GM21737 (cell line): Measurements from ENCODE around the gene AASDH.
"Not testable (repeated sequence)": the region's sequence is repeated elsewhere in the genome, so short reads cannot be mapped to it uniquely, and the experiment has no call there.

Experiments
- ATAC-seq: cut with Tn5 transposase; IDR thresholded peaks from one replicate; pipeline ENCODE4 v1.9.1; 2021; ENCODE audit warnings: mild to moderate bottlenecking, moderate library complexity; ENCODE audit not compliant: unreplicated experiment

AASDH gene

GRCh38 chr4:56405016-56405415 is 17.7 kb upstream of the AASDH start:
- no peak for ATAC-seq

- no peak for ATAC-seq
These were observed 13.3 kb upstream of the AASDH start for GRCh38 chr4:56400560-56400959.

GRCh38 chr4:56391270-56391669 is 4.0 kb upstream of the AASDH start:
- ATAC-seq = no peak

GRCh38 chr4:56389558-56389957 is 2.3 kb upstream of the AASDH start:
- ATAC-seq = no peak

- ATAC-seq = no peak
These were observed 1.0 kb upstream of the AASDH start for GRCh38 chr4:56388306-56388705.

GRCh38 chr4:56386091-56386490 is 1.2 kb downstream of the AASDH start:
- ATAC-seq = no peak

GRCh38 chr4:56375458-56375857 is 11.8 kb downstream of the AASDH start:
- ATAC-seq = no peak

GRCh38 chr4:56374956-56375355 is 12.3 kb downstream of the AASDH start:
- no peak for ATAC-seq

GRCh38 chr4:56372774-56373173 is 14.5 kb downstream of the AASDH start:
- ATAC-seq = no peak

GRCh38 chr4:56371426-56372220 is 15.7 kb downstream of the AASDH start:
- ATAC-seq = no peak

GRCh38 chr4:56370377-56370776 is 16.9 kb downstream of the AASDH start:
- no peak for ATAC-seq

GRCh38 chr4:56362981-56363380 is 24.3 kb downstream of the AASDH start:
- not testable (repeated sequence) for ATAC-seq

- no peak for ATAC-seq
These were observed 27.2 kb downstream of the AASDH start for GRCh38 chr4:56360071-56360470.

- no peak for ATAC-seq
These were observed 30.6 kb downstream of the AASDH start for GRCh38 chr4:56356650-56357049.

GRCh38 chr4:56348576-56348975 is 38.7 kb downstream of the AASDH start:
- ATAC-seq = no peak

- ATAC-seq = no peak
These were observed 41.8 kb downstream of the AASDH start for GRCh38 chr4:56345458-56345857.

GRCh38 chr4:56342746-56343145 is 44.5 kb downstream of the AASDH start:
- no peak for ATAC-seq

- no peak for ATAC-seq
These were observed 56.6 kb downstream of the AASDH start for GRCh38 chr4:56330691-56331090.

GRCh38 chr4:56326363-56326762 is 60.9 kb downstream of the AASDH start:
- ATAC-seq = no peak

- no peak for ATAC-seq
These were observed 63.2 kb downstream of the AASDH start for GRCh38 chr4:56324011-56324610.

GRCh38 chr4:56323327-56323726 is 64.0 kb downstream of the AASDH start:
- ATAC-seq = no peak

- no peak for ATAC-seq
These were observed 66.0 kb downstream of the AASDH start for GRCh38 chr4:56321251-56321650.

- no peak for ATAC-seq
These were observed 67.0 kb downstream of the AASDH start for GRCh38 chr4:56320293-56320692.
